GM10847 (cell line): Measurements from ENCODE around the gene RAPGEFL1.

Experiments used
- POLR2A ChIP-seq: IDR thresholded peaks from 2 replicates; pipeline ENCODE4 v1.6.1; 2011; ENCODE audit not compliant: insufficient read length; ENCODE audit errors: extremely low read depth

RAPGEFL1 gene

DNA sequence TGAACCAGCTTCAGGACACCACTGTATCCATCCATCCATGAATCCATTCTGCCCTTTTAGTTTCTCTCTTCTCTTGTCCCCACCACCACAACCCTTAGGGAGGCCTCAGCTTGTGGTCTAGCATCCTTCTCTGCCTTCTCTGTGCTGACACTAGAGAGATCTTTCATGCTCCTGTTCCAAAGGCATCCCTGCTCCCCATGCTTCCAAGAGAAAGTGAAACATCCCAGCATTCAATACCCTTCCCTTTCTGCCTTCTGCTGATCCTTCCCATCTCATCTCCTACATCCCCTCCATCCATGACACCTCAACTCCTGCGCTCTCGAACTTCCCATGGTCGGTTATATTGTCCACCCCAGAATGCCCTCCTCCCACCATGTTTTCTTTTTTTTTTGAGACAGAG lies 10.0 kb downstream of the RAPGEFL1 start:
- no peak for TF ChIP-seq POLR2A

DNA sequence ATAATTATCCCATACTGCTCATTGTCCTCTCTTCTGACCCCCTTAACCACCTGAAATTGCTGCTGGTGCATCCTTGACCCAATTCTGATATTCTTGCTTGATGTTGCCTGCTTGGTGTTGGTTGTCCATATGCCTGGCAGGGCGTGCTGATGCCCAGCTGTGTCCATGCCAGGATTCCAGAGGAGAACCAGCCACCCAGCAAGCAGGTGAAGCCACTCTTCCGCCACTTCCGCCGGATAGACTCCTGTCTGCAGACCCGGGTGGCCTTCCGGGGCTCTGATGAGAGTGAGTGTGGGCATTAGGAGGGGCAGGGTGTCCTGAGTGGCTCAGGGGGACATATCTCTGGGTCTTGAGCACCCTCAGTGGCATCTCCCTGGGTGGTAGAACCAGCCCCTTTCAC lies 11.4 kb downstream of the RAPGEFL1 start:
- TF ChIP-seq POLR2A: no peak

DNA sequence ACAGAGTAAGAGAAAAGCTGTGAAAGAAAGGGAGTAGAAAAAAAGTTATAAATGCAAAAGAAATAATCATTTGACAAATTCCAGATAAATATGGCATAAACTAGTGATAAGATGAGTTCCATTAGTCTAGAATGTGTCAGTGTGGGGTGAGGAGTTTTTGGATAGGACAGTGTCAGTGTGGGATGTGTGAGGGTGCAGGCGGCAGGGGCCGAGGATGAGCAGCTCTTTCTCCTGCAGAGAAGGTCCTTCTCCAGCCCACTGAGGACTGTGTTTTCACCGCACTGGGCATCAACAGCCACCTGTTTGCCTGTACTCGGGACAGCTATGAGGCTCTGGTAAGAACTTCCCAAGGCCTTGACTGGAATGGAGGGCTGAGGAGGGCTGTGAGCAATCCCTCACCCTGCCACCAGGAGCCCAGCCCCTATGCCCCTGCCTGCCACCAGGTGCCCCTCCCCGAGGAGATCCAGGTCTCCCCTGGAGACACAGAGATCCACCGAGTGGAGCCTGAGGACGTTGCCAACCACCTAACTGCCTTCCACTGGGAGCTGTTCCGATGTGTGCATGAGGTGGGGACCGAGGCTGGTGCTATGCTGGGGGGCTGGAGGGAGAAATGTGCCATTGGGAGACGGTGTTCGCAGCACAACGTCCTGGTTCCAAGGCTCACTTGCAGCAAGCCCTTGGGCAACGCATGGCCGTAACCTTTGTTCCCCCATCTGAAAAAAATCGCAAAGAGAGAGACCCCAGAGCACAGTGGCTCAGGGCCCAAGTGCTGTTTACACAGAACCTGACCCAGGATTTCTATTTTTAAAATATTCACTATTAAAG lies 13.1 kb downstream of the RAPGEFL1 start:
- TF ChIP-seq POLR2A: no peak

DNA sequence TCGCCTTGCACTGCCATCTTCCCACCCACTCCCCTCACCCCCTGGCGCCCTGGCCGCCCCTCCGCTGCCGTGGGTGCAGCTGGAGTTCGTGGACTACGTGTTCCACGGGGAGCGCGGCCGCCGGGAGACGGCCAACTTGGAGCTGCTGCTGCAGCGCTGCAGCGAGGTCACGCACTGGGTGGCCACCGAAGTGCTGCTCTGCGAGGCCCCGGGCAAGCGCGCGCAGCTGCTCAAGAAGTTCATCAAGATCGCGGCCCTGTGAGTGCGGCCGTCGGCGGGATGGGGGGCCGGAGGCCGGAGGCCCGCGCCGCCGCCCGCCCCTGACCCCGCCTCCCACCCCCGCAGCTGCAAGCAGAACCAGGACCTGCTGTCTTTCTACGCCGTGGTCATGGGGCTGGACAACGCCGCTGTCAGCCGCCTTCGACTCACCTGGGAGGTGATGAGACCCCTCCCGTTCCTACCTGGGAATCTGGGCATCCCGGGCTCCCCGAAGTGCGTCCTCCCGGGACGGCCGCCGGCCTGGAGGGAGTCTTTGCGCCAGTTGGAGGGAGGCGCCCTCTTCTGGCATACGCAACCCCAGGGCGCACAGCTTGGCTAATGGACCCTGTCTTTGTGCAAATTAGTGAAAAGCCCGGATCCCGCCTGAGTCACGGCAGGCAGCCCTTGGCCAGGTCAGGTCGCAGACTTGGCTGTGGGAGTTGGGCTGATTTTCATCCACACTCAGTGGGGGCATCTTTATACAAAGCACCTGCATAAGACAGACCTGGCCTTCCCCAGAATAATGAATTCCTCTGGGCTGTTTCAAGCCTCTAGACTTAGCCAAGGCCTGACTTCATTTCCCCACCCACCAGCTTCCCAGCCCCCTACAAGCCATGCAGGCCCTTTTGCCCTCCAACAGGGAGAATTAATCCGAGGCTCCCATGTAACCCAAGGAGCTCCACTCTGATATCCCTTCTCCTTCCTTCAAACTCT lies 14.3 kb downstream of the RAPGEFL1 start:
- no peak for TF ChIP-seq POLR2A

GRCh38 chr17:40192961-40193360 lies 15.7 kb downstream of the RAPGEFL1 start:
- TF ChIP-seq POLR2A: no peak

DNA sequence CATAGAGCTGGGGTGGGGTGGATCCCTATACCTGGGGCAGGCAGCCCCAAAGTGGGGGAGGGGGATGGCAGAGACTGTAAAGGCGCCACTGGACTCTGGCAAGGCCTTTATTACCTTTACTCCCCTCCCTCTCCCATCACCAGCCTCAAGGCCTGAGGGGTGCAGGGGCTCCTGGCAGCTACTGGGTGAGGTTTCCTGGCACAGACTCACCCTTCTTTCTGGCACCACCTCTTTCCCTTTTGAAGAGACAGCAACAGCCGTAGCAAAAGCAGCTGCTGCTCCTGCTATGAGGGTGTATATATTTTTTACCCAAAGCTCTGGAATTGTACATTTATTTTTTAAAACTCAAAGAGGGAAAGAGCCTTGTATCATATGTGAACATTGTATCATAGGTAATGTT lies 17.6 kb downstream of the RAPGEFL1 start:
- TF ChIP-seq POLR2A: no peak

- no peak for TF ChIP-seq POLR2A
Observed at GRCh38 chr17:40197550-40197949, 20.3 kb downstream of the RAPGEFL1 start.

- TF ChIP-seq POLR2A: no peak
Observed at GRCh38 chr17:40198576-40198975, 21.3 kb downstream of the RAPGEFL1 start.

DNA sequence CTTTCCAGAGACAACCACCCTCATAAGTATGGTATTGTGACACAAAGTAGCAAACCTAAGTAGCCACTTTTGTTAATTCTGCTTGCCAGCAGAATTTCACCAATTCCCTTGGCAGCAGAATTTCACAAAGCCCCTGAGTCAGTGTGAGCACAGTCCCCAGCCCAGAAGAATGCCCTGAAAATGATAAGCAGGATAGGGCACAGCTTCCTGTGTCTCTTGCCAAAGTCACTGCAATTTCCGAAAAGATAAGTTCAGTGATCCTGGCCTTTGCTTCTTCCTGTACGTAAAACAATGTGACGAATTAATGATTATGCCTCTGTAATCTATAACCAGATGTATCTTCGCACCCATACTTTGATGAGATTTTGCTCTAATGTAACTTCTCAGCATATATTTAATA lies 25.9 kb downstream of the RAPGEFL1 start:
- no peak for TF ChIP-seq POLR2A

GRCh38 chr17:40209404-40210093 lies 32.3 kb downstream of the RAPGEFL1 start:
- TF ChIP-seq POLR2A: no peak

DNA sequence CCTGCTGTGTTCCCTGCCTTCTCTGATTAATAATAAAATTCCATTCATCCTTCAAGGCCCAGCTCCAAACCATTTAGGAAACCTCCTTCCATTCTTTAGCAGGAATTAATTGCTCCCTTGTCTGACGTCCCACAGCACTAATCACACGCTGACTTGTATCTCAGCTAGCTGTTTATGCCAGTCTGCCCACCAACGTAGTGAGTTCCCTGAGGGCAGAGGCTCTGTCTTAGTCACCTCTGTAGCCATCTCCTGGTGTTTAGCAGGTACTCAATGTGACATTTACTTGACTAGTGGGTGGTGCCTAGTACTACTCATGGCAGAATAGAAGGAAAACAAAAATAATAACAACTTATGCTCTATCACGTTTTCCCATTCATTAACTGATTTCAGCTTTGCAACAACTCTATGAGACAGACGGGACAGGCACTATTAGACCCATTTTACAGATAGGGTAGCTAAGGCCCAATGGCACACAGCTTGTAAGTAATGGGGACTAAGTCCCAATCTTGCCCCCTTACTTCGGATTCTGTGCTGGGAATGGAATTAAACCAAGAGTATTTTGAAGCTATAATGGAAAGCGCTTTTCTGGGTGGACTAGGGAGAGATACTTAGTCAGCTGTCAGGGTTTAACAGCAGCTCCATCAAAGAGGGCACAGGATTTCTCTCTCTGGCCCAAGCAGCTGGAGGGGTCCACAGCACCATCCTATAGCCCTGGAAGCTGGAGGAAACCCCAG lies 40.9 kb downstream of the RAPGEFL1 start:
- TF ChIP-seq POLR2A: no peak

- peak; percentile 29 for TF ChIP-seq POLR2A
Observed at GRCh38 chr17:40218740-40219593, 41.7 kb downstream of the RAPGEFL1 start, which contains the start of gene WIPF2. Gene WIPF2, plus strand, starts transcription at chr17:40219304. Its CDS starts 37,156 bp downstream, at chr17:40256460.

- no peak for TF ChIP-seq POLR2A
Observed at GRCh38 chr17:40219594-40220338, 42.5 kb downstream of the RAPGEFL1 start.
